ENCODE data around the gene DDX5.
"Not testable (repeated sequence)": the region's sequence is repeated elsewhere in the genome, so short reads cannot be mapped to it uniquely, and the experiment has no call there.

The DDX5 gene

GRCh38 chr17:64497565-64498035 is 8.5 kb downstream of the DDX5 start:
- Histone ChIP-seq H3K79me2 (ENCODE audit: insufficient read depth, low read length) (peaks cover 13% of the 10 kb centered on the region), H4K20me1 (ENCODE audit: insufficient read depth, low read length) (no peaks in the 10 kb centered on the region; the same call in 1 of the 2 replicates), H3K9me2 (ENCODE audit: low read depth, low read length) (no peaks in the 10 kb centered on the region), H3K9ac (ENCODE audit: low read length) (peak overlapping the region; percentile 82), H3K27me3 (ENCODE audit: insufficient read depth, low read length) (no peaks in the 10 kb centered on the region), H3K27ac (ENCODE audit: low read depth, low read length, poor library complexity, severe bottlenecking) (peak overlapping the region; percentile 97), H2AFZ (ENCODE audit: low read length) (no peak overlapping the region), H3K36me3 (ENCODE audit: insufficient read depth, low read length) (peaks cover 67% of the 10 kb centered on the region), H3K4me2 (ENCODE audit: low read length) (peak overlapping the region; percentile 93), H3F3A (ENCODE audit: insufficient read depth, low read length) (peaks cover 36% of the 10 kb centered on the region), H3K4me3 (ENCODE audit: low read depth, low read length, poor library complexity, severe bottlenecking) (peak overlapping the region; percentile 87), H3K9me3 (ENCODE audit: low read length) (no peaks in the 10 kb centered on the region), H3K4me1 (ENCODE audit: insufficient read depth, low read length, severe bottlenecking) (peaks cover 75% of the 10 kb centered on the region)
- TF ChIP-seq CTCF (IDR thresholded peaks at IDR 0.05; ENCODE audit: low read length) = no peak
- TF ChIP-seq EZH2 (IDR thresholded peaks at IDR 0.05; ENCODE audit: borderline replicate concordance, low read length) = no peak

- peak within 1 kb of the TSS; percentile 82 for H3K9ac ChIP-seq (ENCODE audit: low read length)
- H3K4me3 ChIP-seq (ENCODE audit: low read depth, low read length, poor library complexity, severe bottlenecking) = peak within 1 kb of the TSS; percentile 87
- peak within 1 kb of the TSS; percentile 97 for H3K27ac ChIP-seq (ENCODE audit: low read depth, low read length, poor library complexity, severe bottlenecking)
- H3K36me3 ChIP-seq (ENCODE audit: insufficient read depth, low read length) = peaks cover 66% of the 10 kb centered on the region
- TF ChIP-seq CTCF (IDR thresholded peaks at IDR 0.05; ENCODE audit: low read length) (peak; percentile 81), EZH2 (IDR thresholded peaks at IDR 0.05; ENCODE audit: borderline replicate concordance, low read length) (no peak)
- no peaks in the 10 kb centered on the region; the same call in 1 of the 2 replicates for H4K20me1 ChIP-seq (ENCODE audit: insufficient read depth, low read length)
- no peaks in the 10 kb centered on the region for H3K9me3 ChIP-seq (ENCODE audit: low read length)
- H2AFZ ChIP-seq (ENCODE audit: low read length) = no peak within 1 kb of the TSS
- H3K9me2 ChIP-seq (ENCODE audit: low read depth, low read length) = no peaks in the 10 kb centered on the region
- H3F3A ChIP-seq (ENCODE audit: insufficient read depth, low read length) = peaks cover 36% of the 10 kb centered on the region
- H3K4me2 ChIP-seq (ENCODE audit: low read length) = peak within 1 kb of the TSS; percentile 93
- peaks cover 72% of the 10 kb centered on the region for H3K4me1 ChIP-seq (ENCODE audit: insufficient read depth, low read length, severe bottlenecking)
- no peaks in the 10 kb centered on the region for H3K27me3 ChIP-seq (ENCODE audit: insufficient read depth, low read length)
- peaks cover 13% of the 10 kb centered on the region for H3K79me2 ChIP-seq (ENCODE audit: insufficient read depth, low read length)
Measured at GRCh38 chr17:64496786-64497564, 9.1 kb downstream of the DDX5 start, which contains the start of gene POLG2. TSS of gene POLG2 (minus strand) at chr17:64497054. CDS start at chr17:64496968, 86 bp downstream.

GRCh38 chr17:64496348-64496785 is 9.7 kb downstream of the DDX5 start:
- H3K4me1 ChIP-seq (ENCODE audit: insufficient read depth, low read length, severe bottlenecking) = peaks cover 66% of the 10 kb centered on the region
- H2AFZ ChIP-seq (ENCODE audit: low read length) = no peak overlapping the region
- peaks cover 36% of the 10 kb centered on the region for H3F3A ChIP-seq (ENCODE audit: insufficient read depth, low read length)
- H3K27me3 ChIP-seq (ENCODE audit: insufficient read depth, low read length) = no peaks in the 10 kb centered on the region
- TF ChIP-seq CTCF (IDR thresholded peaks at IDR 0.05; ENCODE audit: low read length) (no peak), EZH2 (IDR thresholded peaks at IDR 0.05; ENCODE audit: borderline replicate concordance, low read length) (no peak)
- peak overlapping the region; percentile 93 for H3K4me2 ChIP-seq (ENCODE audit: low read length)
- no peaks in the 10 kb centered on the region; the same call in 1 of the 2 replicates for H4K20me1 ChIP-seq (ENCODE audit: insufficient read depth, low read length)
- H3K9me3 ChIP-seq (ENCODE audit: low read length) = no peaks in the 10 kb centered on the region
- H3K9me2 ChIP-seq (ENCODE audit: low read depth, low read length) = no peaks in the 10 kb centered on the region
- peak overlapping the region; percentile 97 for H3K27ac ChIP-seq (ENCODE audit: low read depth, low read length, poor library complexity, severe bottlenecking)
- H3K4me3 ChIP-seq (ENCODE audit: low read depth, low read length, poor library complexity, severe bottlenecking) = peak overlapping the region; percentile 87
- H3K9ac ChIP-seq (ENCODE audit: low read length) = peak overlapping the region; percentile 82
- peaks cover 66% of the 10 kb centered on the region for H3K36me3 ChIP-seq (ENCODE audit: insufficient read depth, low read length)
- peaks cover 13% of the 10 kb centered on the region for H3K79me2 ChIP-seq (ENCODE audit: insufficient read depth, low read length)

- Histone ChIP-seq H3K4me1 (ENCODE audit: insufficient read depth, low read length, severe bottlenecking) (peaks cover 55% of the 10 kb centered on the region), H3K36me3 (ENCODE audit: insufficient read depth, low read length) (peaks cover 66% of the 10 kb centered on the region), H3K4me2 (ENCODE audit: low read length) (peak overlapping the region; percentile 93), H3K79me2 (ENCODE audit: insufficient read depth, low read length) (peaks cover 13% of the 10 kb centered on the region), H3F3A (ENCODE audit: insufficient read depth, low read length) (peaks cover 32% of the 10 kb centered on the region), H3K9ac (ENCODE audit: low read length) (peak overlapping the region; percentile 82), H3K4me3 (ENCODE audit: low read depth, low read length, poor library complexity, severe bottlenecking) (peak overlapping the region; percentile 87)
- not testable (repeated sequence) for H4K20me1 ChIP-seq (ENCODE audit: insufficient read depth, low read length); H2AFZ ChIP-seq (ENCODE audit: low read length); H3K27me3 ChIP-seq (ENCODE audit: insufficient read depth, low read length); H3K9me3 ChIP-seq (ENCODE audit: low read length); H3K9me2 ChIP-seq (ENCODE audit: low read depth, low read length); H3K27ac ChIP-seq (ENCODE audit: low read depth, low read length, poor library complexity, severe bottlenecking)
Measured at GRCh38 chr17:64495300-64495699, 10.8 kb downstream of the DDX5 start.
